Right lobe of liver (tissue), 6 donors: ENCODE data around the gene AP2M1. TPM values are rescaled to one million over a fixed set of nuclear protein-coding genes. Genes with fewer than 3 reads are reported as not detected.

ENCODE experiments used
- ATAC-seq, 4 donors: fragments of 200-7000 bp; cut with Tn5 transposase; one replicate each; pipeline ENCODE4 v1.9.1; 2020; ENCODE audit warnings: mild to moderate bottlenecking in 4 of 4, moderate library complexity in 4 of 4
- DNase-seq, 3 donors: peaks; one replicate each; pipeline ENCODE4 v3.0.0-alpha.2; 2020
- H3K27ac ChIP-seq, 3 donors: fragments of 200-600 bp; one replicate each; pipeline ENCODE4 v1.8.0; 2022
- H3K27me3 ChIP-seq, 2 donors: fragments of 200-600 bp; one replicate each; pipeline ENCODE4 v1.8.0; 2022
- H3K36me3 ChIP-seq, 4 donors: fragments of 200-600 bp; sonication (generic) in 1 of 4; one replicate each; pipeline versions ENCODE4 v1.5.1 to v1.8.0; 2017 to 2022; ENCODE audit warnings: control low read depth in 1 of 4
- H3K4me1 ChIP-seq, 4 donors: fragments of 200-600 bp; sonication (generic) in 1 of 4; one replicate each; pipeline versions ENCODE4 v1.5.1 to v1.8.0; 2017 to 2022; ENCODE audit warnings: control low read depth in 1 of 4
- H3K4me3 ChIP-seq, 3 donors: fragments of 200-600 bp; one replicate each; pipeline ENCODE4 v1.8.0; 2022
- H3K9me3 ChIP-seq, 4 donors: fragments of 200-600 bp; sonication (generic) in 1 of 4; one replicate each; pipeline versions ENCODE4 v1.5.1 to v1.8.0; 2017 to 2022; ENCODE audit warnings: control low read depth in 1 of 4
- CTCF ChIP-seq, 4 donors: fragments of 200-600 bp in 3 of 4; fragments of 450-650 bp in 1 of 4; IDR thresholded peaks; one replicate each; pipeline versions ENCODE4 v1.5.1 to v1.8.0; 2016 to 2022; ENCODE audit warnings: antibody characterized with exemption in 4 of 4, mild to moderate bottlenecking in 2 of 4
- POLR2A ChIP-seq: fragments of 450-650 bp; IDR thresholded peaks from one replicate; pipeline ENCODE4 v1.6.1; 2017; ENCODE audit warnings: antibody characterized with exemption, mild to moderate bottlenecking
- WGBS: methylation state at CpG from one replicate; pipeline ENCODE4 v1.1.6; 2018; ENCODE audit warnings: low coverage, low lambda C conversion rate; ENCODE audit not compliant: insufficient coverage; ENCODE audit errors: missing lambda C conversion rate; 5-methylcytosine and 5-hydroxymethylcytosine counted together
- intact Hi-C, 2 donors: fragments of 100-400 bp; cut with DNase I; formaldehyde crosslinking; loops; one replicate each; pipeline versions ENCODE4 v1.11.2 to v1.14.1; 2022
- total RNA-seq, 6 experiments: library from RNA; depleted of rRNA in 2 of 6; stranded (reverse); fragments of >200 nt in 2 of 6; fragmentation: NEBNext Ultra II Directional in 3 of 6; extraction: Animal tissue kit (Norgen Biotek cat#: 25700) in 3 of 6; gene quantifications; one replicate each; pipeline versions ENCODE4 v1.1.0 to v1.2.4, GENCODE V29; 2016 to 2023
- donor health status: DM: no; HTN: yes; CAD: no.
- donor health status: DM: no; HTN: no; CAD: no.
- donor health status: DM: no; HTN: no; CAD: no.
- donor health status: DM: no; HTN: yes; CAD: no.
- donor health status: DM: no; HTN: yes; CAD: no.

Gene AP2M1
- total RNA-seq, 6 experiments from 2014 or later = 87.4 to 119 (median 105) TPM

GRCh38 chr3:184154885-184155643, 19.6 kb upstream of the AP2M1 start, which contains the start of gene DVL3:
Gene DVL3, plus strand, starts transcription at chr3:184155377. Its CDS starts 259 bp downstream, at chr3:184155636.
- Histone ChIP-seq H3K27me3 (no peaks in the 10 kb centered on the region), H3K36me3 (no peaks in the 10 kb centered on the region), H3K4me1 (peaks cover 0 to 26% (median 11%) of the 10 kb centered on the region in 4 donors), H3K27ac (peak within 1 kb of the TSS; percentile 54 to 75 (median 62)), H3K9me3 (no peaks in the 10 kb centered on the region), H3K4me3 (peak within 1 kb of the TSS; percentile 86 to 93 (median 93))
- peak; percentile 81 to 84 (median 82) for DNase-seq
- intact Hi-C loops = no loop called here
- ATAC-seq = peak; percentile 90 to 96 (median 93)
- peak; percentile 54 for TF ChIP-seq POLR2A
- TF ChIP-seq CTCF (IDR thresholded peaks at IDR 0.05) = peak in 1 of 4 donors; percentile 8
- WGBS = 1% methylated on average over 14 of the region's 84 CpGs

- TF ChIP-seq POLR2A = no peak
- TF ChIP-seq CTCF (IDR thresholded peaks at IDR 0.05) = no peak
These were observed 18.8 kb upstream of the AP2M1 start for GRCh38 chr3:184155644-184156521.

GRCh38 chr3:184156522-184156955, 18.1 kb upstream of the AP2M1 start:
- Histone ChIP-seq H3K9me3 (no peaks in the 10 kb centered on the region), H3K27me3 (no peaks in the 10 kb centered on the region), H3K4me1 (peaks cover 0 to 28% (median 11%) of the 10 kb centered on the region in 4 donors), H3K4me3 (peak overlapping the region; percentile 86 to 93 (median 93)), H3K36me3 (no peaks in the 10 kb centered on the region), H3K27ac (peak overlapping the region; percentile 54 to 75 (median 62))
- ATAC-seq = peak; percentile 33 to 44 (median 40)
- intact Hi-C loops = no loop called here
- peak in 1 of 3 donors; percentile 42 for DNase-seq
- WGBS = no CpG with 5 or more reads among the region's 6 CpGs
- TF ChIP-seq POLR2A (no peak), CTCF (IDR thresholded peaks at IDR 0.05) (no peak)

More at GRCh38 chr3:184155644-184156521, 18.8 kb upstream of the AP2M1 start:
- ATAC-seq = peak; percentile 8 to 46 (median 21)
- Histone ChIP-seq H3K4me3 (peak overlapping the region; percentile 86 to 93 (median 93)), H3K27ac (peak overlapping the region; percentile 54 to 75 (median 62)), H3K36me3 (no peaks in the 10 kb centered on the region), H3K9me3 (no peaks in the 10 kb centered on the region), H3K4me1 (peaks cover 0 to 28% (median 11%) of the 10 kb centered on the region in 4 donors), H3K27me3 (no peaks in the 10 kb centered on the region)
- DNase-seq = peak in 1 of 3 donors; percentile 46
- WGBS = 0% methylated on average over 25 of the region's 47 CpGs
- intact Hi-C loops = no loop called here

- Histone ChIP-seq H3K4me3 (peak overlapping the region; percentile 86 to 93 (median 93)), H3K36me3 (peaks cover 0 to 3% (median 0%) of the 10 kb centered on the region in 4 donors), H3K4me1 (peaks cover 0 to 28% (median 11%) of the 10 kb centered on the region in 4 donors), H3K9me3 (no peaks in the 10 kb centered on the region), H3K27ac (peak overlapping the region in 1 of 3 donors; percentile 54), H3K27me3 (no peaks in the 10 kb centered on the region)
- DNase-seq (no peak), ATAC-seq (no peak)
- TF ChIP-seq CTCF (IDR thresholded peaks at IDR 0.05) (no peak), POLR2A (no peak)
- intact Hi-C loops = no loop called here
These were observed 17.4 kb upstream of the AP2M1 start for GRCh38 chr3:184157206-184157605.
